Activated CD8-positive, alpha-beta memory T cell treated with anti-CD3 and anti-CD28 coated beads, Interleukin-2, amount 50 U/mL, for 24 hours (primary cell): ENCODE measurements around the gene METAP1D.

Experiments used
- DNase-seq: peaks from one replicate; pipeline ENCODE4 v3.0.0-alpha.2; 2020; ENCODE audit errors: extremely low read depth

METAP1D gene

DNA sequence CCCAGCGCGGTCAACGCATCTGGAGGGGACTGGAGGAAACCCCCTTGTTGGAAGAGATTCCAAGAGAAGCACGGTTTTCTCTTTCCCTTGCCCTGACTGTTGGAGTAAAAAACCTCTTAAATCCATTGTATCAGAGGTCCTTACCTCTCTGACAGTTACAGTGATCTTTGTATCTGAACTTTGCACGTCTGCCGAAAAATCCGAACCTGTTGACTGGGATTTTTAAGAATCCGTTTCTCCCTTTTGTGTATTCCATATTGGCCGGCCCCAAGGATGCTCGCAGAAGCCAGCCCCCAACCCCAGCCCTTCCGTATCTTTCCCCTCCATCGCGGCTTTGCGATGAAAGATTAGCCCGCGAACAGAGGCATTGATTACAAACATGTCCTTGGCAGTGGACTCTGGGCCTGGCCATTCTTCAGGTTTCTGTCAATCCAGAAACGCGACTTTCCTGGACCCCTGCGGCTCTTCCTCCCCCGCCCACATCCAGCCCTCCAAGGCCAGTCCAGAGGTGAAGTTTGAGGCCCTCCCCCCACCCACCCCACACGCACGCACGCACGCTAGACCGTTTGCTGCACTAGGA lies 81.0 kb downstream of the METAP1D start:
- DNase-seq: no peak

DNA sequence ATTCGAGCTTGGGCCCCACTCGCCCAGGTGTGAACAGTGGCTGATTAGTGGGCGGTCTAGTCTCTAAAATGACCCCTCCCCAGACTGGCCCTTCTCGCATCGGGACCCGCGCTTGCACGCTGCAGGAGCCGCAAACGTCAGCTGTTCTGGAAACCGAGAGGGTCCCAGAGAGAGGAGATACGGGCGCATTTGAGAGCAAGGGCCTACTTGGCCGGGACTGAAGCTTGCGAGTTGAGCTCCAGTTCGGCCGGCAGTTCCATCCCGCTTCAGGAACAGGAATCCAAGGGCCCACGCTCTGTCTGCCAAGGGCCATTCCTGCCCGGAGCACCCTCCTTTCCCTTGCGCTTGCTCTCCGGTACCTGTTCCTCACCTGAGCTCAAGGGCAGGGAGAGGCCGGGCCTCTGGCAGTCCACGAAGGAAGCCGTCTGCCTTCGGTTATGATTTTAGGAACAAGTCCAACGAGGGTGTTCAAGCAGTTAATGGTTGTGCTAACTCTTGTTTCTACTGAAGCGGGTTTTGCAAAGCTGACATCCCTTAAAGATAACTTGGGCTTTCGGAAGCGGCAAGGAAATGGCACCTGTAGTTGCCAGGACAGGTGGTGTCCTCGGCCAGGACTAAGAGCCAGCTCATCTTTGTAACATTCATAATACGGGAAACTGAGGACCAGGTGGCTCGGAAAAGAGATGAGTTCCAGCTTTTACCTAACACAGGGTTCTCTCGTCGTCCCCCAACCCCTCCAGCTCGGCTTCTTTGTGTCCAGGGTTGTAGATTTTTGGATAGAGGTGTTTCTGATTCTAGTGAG lies 81.7 kb downstream of the METAP1D start:
- DNase-seq: no peak

DNA sequence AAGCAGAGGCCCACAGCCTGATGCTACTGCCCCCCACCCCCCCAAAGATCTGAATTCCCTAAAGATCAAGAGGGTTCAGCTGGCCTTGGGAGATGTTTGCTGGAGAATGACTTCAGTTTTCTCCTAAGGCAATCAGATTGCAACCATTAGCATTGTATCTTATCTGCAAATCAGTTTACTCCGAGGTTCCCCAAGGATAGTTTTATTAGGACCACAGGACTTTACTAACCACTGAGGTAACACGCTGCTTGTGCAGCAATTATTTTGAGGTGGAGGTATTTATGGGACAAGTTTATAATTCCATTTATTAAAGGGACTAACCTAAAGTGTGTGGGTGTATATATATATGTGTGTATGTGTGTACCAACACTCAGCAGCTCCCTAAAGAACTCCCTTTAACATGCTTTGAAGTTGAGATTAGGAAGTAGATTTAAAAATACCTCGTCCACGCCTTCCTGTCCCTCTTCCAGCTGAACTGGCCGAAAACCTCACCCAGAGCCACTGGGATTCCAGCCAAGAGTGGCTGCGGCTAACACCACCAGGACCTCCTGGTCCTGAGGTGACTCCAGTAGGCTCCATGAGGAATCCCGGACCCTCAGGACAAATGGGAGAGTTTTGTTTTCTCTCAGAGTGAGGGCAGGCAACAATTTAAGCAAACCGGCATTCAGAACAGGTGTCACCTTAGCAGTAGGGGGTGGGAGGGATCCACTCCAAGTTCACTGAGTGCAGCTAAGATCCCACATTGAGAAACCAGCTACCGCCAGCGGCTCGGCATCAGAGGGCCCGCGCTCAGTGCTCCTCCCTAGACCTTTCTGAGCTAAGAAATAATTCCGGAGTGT lies 82.6 kb downstream of the METAP1D start:
- no peak for DNase-seq

DNA sequence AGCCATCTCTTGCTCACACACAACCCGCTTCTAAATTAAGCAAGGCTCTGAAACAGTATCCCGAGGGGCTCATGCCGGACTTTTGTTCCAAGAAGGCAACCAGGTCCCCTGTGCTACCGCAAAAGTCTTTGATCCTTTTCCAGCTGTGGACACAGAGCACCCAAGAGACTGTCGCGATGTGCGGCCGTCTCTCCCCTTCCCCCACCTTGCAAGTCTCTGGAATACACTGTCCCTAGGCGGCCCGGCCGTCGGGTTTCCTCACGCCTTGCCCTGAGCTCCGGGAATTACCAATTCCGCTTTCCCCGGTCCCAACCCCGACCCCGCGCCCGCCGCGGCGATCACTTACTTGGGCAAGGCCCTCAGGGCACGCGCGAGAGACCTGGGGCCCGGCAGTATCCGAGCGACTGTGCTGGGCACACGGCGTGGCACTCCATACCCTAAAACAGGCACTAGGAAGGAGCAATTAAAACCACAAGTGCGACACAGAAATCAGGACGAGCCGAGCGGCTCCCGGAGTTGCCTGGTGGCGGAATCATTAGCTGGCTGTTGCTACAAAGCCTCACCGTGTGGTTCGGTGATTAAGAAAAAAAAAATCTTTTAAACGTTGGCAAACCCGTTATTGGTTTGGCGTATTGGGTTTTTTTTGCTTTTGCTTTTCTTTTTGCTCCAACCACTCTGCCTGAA lies 83.3 kb downstream of the METAP1D start:
- no peak for DNase-seq

DNA sequence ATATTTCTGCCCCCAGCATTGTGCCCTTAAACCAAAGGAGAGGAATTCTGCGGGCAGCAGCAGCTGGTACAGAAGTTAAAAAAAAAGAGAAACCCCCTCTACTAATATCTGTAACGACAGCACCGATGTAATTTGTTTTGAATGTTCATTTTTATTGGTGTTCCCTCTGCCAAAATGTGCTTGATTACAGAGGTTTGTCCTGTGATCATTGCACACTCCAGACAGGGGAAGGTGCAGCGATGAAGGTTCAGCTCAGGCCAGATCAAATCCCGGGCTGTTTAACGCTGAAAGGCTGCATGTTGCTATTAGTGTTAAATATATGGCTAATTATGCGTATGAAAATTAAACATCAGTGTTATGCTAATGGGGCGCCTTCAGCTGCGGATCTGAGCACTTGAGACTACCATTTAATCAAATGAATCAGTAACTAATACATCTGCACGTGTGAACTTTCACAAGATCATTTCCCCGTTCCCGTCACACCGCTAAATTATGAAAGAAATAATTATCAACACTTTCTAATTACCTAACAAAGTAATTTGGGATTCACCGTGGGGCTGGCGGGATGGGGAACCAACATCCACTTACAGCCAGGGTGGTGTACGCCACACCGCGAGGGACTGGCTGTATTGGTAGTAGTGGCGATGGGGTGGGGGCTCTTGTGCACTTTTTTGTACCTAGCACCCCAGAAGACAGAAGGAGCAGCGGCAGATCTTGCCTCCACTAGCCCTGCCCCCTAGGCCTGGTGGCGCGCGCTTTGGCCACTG lies 84.1 kb downstream of the METAP1D start:
- no peak for DNase-seq

DNA sequence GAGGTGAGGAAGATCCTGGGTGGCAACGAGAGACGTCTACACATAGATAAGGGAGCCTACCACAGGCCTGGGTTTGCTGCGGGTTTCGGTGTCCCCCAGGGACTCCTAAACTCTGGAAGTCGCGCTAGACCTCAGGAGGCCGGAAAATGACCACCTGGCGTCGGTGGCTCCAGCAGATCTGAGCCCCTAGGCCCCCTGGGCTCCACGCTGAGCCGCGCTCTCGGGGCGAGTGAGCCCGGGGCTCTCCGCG lies 84.6 kb downstream of the METAP1D start:
- DNase-seq: no peak

DNA sequence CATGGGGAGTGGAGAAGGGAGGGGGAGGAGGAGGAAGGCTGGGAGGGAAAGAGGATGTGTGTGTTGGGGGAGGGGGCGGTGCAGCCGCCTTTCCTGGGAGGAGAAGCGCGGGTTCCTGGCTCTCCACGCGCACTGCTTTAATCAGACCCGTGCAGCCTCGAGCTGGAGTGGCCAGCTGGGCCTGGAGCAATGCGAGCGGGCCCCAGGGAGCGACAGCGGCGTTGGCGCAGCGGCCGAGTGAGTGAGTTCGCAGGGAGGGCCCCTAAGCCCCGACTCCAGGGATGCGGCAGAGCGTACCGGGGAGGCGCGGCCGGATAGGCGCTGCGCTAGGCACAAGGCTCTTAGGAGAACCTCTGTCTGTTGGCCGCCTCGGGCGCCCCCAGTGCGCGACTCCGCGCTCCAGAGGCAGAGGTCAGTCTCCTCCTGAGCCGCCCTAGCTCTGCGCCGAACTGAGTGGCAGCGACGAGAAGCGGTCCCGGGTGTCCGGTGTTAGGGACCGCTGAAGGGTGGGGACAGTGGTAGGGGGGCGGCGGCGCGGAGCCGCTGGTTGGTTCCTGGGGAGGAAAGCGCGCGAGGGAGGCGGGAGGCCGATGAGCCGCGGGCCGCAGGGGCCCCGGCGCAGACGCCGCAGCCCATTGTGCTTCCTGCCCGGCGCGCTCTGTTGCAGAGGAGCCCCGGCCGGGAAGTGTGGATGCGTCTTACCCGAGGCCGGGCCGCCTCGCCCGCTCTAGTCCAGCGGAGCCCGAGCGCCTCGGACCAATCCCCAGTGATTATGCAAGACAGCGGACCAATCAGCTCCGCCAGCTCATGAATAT lies 85.1 kb downstream of the METAP1D start:
- no peak for DNase-seq

DNA sequence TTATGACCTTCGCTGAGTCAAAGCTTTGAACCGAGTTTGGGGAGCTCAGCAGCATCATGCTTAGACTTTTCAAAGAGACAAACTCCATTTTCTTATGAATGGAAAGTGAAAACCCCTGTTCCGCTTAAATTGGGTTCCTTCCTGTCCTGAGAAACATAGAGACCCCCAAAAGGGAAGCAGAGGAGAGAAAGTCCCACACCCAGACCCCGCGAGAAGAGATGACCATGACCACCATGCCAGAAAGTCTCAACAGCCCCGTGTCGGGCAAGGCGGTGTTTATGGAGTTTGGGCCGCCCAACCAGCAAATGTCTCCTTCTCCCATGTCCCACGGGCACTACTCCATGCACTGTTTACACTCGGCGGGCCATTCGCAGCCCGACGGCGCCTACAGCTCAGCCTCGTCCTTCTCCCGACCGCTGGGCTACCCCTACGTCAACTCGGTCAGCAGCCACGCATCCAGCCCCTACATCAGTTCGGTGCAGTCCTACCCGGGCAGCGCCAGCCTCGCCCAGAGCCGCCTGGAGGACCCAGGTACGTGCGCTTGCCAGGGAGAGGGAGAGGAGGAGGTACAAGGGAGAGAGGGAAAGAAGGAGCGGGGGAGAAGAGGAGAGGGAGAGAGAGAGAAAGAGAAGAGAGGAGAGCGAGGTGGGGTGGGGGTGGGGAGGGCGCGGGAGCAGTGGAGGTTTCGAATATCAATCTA lies 85.9 kb downstream of the METAP1D start, which contains the start of gene DLX1:
TSS of gene DLX1 (plus strand) at position 48 of the 700 bp plus-strand sequence. CDS start at position 219, 171 bp downstream.
- DNase-seq: no peak

DNA sequence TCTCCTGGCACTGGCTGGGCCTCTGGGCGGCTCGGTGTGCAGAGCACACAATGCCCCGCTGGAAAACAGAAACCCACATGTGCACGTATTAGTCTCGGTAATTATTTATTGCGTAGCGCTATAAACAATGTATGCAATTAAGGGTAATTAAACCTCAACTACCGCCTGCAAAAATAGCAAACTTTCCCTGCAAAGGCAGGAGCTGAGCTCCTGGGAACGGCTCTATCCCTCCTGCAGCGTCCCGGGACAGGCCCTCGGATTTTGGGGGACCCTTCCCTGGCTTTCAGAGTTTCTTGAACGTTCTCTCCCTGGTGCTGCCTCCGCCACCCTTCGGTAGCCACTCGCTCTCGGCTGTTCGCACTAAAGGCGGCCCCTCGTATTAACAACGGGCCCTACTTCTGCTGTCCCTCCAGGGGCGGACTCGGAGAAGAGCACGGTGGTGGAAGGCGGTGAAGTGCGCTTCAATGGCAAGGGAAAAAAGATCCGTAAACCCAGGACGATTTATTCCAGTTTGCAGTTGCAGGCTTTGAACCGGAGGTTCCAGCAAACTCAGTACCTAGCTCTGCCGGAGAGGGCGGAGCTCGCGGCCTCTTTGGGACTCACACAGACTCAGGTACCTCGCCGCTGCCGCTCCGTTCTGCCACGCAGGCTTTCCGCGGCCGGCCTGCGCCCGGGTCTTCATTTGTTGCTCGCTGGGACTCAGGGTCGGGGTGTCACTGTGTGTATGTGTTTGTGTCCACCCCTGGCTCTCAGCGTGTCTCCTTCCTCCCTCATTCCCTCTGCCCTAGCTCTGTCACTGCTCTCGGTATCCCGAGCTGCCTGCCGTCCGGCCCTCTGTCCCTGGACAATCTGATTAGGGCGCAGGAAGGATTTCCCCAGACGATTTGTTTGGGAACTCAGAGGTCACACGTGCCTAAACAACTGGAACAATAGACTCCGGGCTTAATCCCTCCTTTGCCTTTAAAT lies 86.8 kb downstream of the METAP1D start:
- DNase-seq: no peak

DNA sequence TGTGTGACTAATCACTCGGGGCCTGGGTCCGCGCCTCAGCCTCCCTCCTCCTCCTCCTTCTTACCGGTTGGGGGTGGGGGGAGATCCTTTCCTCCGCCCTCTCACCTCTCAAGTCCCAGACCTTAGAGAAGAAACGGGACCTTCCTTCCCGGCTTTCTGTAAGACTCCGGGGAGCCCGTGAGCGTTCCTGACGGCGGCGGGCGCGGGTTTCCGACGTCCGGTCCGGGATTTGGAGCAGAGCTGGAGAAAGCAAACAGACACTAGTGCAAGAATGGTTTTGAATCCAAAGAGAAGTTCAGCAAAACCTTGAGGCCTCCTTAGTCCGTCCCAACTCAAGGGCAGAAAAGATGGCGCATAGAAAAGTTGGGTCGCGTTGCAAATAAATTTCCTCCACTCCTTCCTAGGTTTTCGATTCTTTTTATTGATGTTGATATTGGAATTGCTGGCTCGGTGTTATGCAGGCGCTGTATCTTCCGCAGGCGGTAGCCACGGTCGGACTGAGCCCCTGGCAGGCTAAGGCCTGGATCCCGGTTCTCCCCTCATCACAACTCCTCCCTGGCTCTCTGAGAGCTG lies 87.5 kb downstream of the METAP1D start:
- DNase-seq: no peak

DNA sequence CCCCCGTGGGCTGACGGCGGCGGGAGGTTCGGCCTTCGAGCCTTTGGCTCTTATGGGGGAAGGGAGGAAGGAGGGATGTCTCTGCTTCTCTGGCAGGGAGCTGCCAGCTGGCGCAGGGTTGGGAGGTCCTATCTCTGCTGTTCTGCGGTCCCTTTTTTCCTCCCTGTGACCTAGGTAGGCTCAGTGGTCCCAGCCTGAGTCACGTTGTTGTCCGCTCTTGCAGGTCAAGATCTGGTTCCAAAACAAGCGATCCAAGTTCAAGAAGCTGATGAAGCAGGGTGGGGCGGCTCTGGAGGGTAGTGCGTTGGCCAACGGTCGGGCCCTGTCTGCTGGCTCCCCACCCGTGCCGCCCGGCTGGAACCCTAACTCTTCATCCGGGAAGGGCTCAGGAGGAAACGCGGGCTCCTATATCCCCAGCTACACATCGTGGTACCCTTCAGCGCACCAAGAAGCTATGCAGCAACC lies 88.1 kb downstream of the METAP1D start:
- DNase-seq: no peak

DNA sequence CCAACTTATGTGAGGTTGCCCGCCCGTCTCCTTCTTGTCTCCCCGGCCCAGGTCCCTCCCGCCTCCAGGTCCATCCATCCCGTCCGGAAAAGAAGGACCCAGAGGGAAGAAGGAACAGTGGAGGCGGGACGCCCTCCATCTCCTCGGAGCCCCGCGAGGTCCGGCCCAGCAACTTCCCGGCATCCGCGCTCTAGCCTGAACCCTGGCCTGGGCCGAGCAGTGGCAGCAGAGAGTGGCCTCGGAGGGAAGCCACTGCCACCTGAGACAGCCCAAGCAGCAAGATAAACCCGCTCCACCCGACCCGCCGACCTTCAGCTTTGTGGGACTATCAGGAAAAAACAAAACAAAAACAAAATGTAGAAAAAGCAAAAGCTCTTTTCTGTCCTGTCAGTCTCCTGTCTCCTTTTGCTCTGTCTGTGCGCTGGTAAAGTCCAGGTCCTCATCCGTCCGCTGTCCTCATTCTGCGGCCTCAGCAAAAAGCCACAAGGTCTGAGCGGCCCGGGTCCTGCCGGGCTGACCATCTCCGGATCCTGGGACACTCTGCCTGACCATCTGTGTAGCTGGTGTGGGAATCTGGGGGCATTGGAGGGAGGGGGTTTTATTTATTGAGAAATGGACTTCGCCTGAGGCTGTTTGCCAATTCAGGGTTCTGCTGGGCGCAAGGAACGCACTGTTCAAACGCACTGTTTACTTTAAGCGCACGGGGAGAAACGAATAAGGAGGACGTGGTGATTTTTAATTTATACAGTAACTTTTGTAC lies 88.7 kb downstream of the METAP1D start:
- no peak for DNase-seq

DNA sequence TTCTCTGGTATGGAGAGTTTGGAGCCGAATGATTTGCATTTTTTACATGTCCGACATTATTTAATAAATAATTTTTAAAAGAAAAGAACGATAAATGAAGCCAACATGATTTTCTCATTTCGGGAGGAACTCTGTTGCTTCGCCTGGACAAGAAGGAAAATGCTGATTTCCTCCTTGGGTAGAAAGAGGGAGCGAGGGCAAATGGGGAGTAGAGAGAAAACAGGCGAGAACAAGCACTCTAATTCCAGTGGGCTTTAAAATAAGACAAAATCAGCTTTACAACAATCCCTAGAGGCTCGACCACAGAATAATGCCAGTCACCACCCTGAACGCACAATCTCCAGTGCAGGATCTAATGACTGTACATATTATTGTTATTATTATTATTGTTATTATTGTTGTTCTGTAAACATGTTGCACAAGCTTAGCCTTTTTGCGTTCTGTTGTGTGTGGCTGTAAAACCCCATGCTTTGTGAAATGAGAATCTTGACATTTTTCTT lies 89.3 kb downstream of the METAP1D start:
- DNase-seq: no peak

DNA sequence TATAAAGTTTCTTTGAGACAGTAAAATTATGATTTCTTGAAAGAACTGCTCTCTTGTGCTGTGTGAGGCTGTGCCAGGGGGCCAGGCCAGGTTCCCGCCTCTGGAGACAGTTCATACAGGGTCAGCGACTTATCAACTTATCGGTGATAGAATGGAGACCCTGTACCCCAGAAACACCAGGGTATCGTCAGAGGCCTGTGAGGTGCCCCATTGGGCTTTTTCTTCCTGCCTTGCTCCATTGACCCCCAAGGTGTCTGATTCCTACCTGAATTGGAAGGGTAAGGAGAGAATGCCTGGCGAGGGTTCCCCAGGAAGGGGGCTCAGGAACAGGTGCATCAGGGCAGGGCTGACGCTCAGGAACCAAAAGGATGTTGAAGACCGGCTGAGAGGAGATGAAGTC lies 89.9 kb downstream of the METAP1D start:
- DNase-seq: no peak

DNA sequence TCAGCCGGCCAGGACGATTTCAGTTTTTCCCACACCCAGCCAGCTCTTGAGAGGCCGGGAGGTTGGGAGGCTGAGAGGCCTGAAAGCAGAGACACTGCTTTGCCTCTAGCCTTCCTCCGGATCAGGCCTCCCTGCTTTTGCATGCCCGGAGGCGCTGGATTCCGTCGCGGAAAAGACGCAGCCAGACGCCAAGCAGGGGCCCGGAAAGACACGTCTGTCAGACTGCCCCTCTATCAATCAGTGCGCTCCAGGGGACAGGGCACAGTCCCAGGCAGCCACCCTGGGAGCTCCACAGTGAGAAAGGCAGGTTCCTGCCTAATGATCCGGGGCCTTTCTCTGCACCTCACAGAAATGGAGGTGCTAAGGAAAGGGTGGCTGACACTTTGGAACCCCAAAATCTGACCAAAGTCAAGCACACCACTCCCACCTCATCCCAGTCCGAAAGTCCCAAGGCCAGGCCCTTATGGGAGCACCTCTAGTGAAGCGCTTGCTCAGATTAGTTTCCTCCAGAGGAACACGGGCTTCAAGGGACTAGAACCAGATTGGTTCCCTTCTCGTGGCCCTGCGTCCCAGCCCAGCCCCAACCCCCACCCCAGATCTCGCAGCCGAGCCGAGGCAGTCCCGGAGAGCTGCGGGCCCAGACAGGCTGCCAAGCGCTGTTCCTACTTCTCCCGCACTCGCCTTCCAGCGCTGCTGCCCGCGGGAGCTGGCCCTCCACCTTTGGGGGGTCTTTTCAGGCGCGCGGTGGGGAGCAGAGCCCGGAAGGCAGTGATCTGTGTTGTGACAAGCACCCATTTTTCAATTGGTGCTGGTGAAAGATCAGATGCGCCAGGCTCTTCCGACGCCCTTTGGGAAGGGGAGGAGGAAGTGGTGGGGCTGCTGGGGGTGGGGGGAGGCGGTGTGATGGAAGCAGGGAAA lies 90.5 kb downstream of the METAP1D start:
- DNase-seq: no peak

DNA sequence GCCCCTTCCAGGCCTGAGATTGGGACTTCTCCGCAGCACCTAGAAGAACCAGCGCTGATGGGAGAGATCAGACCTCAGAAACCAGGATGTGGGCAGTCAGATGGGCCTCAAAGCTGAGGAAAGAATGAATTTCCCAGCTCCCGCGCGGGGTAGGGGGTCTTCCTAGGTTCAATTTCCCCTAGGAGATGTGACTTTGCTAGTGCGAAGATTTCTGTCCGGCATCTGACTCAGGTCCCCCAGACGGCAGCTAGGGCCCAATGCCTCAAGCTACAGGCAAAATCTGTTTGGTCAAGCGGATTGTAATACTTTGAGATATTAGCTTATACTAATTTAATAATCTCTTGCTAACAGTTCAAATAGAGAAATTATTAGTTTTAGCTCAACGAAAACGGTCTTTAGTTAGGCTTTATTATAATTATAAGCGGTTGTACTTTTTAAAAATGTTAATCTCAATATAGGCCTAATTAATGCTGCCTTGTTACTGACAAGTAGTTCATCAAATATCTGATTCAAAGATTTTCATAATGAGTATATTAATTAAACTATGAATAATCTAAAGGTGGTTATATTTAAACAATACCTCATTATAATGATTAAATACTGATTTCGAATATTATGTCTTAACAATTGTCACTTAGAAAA lies 91.4 kb downstream of the METAP1D start:
- no peak for DNase-seq
